NK-92 treated with Interleukin-12 subunit alpha and Interleukin-12 subunit beta, amount 100 ng/mL, for 24 hours (cell line): ENCODE data around the gene SURF2.

Experiments used
- DNase-seq: peaks from one replicate; lab custom pipeline; 2025; lab: John Stamatoyannopoulos, UW

Gene SURF2

DNA sequence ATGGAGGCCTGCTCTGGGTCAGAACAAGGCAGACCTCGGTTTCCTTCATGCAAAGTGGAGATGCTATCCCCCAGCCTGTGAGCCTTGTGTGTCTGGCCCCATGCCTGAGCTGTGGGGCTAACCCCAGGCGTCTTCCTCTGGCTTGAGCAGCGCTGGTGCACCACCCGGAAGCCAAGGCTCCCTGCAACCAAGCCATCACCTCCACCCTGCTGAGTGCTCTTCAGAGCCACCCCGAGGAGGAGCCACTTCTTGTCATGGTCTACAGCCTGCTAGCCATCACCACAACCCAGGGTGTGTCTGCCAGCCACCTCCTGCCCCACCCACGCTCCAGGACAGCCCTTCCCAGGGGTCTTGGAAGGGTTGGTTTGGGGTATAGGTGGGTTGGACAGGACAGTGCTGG is 45.2 kb downstream of the SURF2 start:
- DNase-seq: no peak

DNA sequence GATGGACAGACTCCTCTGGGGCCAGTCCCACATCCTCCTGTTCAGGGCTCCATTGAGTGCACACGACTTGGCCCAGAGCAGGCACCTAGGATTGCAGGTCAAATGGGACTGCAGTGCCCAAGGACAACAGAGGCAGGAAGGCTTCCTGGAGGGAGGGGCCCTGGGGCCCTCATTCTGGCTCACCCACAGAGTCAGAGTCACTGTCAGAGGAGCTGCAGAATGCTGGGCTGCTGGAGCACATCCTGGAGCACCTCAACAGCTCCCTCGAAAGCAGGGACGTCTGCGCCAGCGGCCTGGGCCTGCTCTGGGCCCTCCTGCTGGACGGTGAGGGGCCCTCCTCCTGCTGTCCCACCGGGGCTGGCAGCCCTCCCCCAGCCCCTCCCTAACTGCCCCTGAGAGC is 46.3 kb downstream of the SURF2 start:
- DNase-seq: no peak

DNA sequence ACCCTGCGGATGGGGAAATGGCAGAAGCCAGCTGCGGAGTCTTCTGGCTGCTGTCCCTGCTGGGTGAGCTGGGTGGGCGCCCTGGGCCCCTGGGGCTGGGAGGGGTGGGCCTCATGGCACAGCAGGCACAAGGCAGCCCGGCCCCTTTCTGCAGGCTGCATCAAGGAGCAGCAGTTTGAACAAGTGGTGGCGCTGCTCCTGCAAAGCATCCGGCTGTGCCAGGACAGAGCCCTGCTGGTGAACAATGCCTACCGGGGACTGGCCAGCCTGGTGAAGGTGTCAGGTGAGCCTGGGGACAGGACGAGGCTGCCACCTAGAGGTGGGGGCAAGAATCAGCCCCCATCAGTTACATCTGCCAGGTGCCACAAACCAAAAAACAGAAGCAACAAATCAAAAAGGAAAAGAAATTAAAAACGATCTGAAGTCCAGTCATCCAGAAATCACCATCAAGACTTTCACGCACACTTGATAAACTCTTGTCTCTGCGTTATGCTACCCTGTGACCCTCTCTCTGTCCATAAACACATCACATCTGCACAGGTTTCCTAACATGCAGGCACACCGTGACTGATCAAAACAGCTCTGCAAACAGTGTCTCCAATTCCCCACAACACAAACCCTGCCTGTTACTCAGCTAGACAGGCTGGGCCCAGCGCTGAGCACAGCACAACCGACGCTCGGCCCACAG is 47.6 kb downstream of the SURF2 start:
- no peak for DNase-seq

DNA sequence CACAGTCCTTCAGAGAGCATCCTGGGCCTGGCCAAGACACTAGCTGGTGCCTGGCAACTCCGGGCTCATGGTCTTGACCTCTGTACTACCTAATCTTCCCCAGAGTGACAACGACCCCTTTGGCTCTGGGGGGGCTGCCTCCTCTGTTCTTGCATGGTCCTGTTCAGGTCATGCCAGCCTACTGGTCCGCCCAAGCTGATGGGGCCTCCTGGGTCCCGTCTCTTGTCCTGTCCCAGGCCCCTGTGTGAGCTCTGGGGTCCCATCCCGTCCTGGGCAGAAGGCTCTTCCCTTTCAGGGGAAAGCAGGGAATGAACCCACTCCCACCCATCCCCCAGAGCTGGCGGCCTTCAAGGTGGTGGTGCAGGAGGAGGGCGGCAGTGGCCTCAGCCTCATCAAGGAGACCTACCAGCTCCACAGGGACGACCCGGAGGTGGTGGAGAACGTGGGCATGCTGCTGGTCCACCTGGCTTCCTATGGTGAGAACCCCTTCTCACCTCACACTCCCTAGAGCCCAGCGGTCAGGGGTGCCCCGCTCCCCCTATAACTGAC is 48.2 kb downstream of the SURF2 start:
- no peak for DNase-seq

DNA sequence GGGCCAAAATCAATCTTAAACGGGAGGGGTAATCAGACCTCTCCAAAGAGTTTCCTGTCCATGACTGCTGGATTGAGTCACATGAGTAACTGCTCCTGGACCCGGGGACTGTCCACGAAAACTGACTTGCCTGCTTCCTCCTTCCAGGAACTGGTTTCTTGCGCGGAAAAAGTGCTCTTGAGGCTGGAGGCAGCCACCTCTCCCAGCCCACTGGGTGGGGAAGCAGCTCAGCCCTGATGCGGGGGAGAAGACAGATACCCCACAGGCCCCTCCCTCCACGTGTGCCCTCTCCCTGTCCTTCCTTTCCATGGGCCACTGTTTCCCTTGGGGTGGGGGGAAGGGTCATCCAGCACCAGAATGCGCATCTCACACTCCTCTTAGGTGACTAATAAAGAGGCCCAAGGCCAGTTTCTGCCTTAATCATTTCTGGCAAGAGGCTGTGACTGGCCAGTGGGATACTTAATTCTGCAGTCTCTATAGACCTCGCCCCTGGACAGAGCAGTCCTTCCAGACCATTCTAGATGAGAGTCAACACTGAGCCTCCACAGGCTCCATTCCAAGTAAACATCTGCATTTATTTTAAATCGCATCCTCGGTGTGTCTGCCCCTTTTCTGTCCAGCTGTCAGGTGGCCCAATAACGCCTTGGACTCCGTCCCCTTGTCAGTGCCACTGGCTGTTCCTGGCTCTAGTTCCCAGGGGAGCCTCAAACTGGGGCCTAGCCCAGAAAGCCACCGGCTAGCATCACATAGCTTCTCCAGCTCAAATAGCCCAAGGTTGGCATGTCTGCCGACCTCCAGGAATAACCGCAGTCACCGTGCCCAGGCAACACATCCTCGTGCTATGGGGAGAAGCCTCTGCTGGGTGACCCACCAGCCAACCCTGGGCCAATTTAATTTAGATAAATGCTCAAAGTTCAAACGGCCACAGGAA is 49.4 kb downstream of the SURF2 start:
- no peak for DNase-seq

DNA sequence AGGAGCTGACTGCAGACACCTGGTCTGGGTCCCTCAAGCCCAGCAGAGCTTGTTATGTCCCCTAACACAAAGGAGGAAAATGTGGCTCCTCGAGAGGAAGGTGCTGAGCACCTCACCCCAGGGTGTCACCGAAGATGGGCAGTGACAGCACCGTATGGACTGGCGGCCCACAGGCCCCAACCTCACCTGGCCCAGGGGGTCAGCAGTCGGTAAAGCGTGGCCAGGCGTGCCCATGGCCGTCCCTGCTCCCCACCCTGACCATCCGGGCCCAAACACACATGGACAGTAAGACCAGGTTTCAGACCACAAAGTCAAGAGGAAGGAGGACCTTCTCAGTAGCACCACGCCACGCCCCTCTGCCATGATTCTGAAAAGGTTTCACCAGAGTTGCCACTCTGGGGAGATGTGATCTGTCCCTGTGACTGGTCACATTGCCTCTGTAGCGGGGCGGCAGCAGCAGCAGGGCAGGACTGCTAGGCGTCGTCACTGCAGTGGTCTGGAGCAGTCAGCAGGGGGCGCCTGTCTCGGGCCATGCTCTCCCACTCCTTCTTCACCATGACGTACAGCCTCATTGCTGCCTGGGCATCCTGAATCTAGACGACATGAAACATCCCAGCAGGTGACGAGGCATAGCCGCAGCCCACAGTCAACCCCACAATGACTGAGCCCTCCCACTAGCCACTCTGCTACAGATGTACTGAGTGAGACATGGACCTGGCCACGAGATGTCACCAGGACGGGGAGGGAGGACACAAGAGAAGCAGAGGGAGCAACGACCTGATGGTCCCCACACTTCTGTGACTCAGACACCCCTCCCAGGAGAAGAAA is 50.3 kb downstream of the SURF2 start:
- no peak for DNase-seq

DNA sequence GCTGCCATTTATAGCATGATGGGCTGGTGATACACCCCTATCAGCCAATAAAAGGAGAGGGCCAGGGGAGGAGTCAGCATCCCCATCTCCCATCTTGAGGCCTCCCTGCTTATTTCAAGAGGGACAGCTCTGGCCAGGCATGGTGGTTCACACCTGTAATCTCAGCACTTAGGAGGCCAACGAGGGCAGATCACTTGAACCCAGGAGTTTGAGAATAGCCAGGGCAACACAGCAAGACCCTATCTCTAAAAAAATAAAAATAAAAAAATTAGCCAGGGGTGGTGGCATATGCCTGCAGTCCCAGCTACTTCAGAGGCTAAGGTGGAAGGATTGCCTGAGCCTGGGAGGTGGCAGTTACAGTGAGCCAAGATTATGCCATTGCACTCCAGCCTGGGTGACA is 51.7 kb downstream of the SURF2 start:
- DNase-seq: no peak
